GM19239 (cell line): ENCODE measurements around the gene NOP58.
A peak's percentile ranks its signal among the peaks of the same experiment; 100 is the strongest.
"Not testable (repeated sequence)": the region's sequence is repeated elsewhere in the genome, so short reads cannot be mapped to it uniquely, and the experiment has no call there.

Source experiments
- DNase-seq: peaks from one replicate; pipeline ENCODE4 v3.0.0; 2011; ENCODE audit warnings: low spot score; ENCODE audit not compliant: insufficient read length
- FAIRE-seq: peaks from 2 replicates; lab custom pipeline; 2011; peaks lifted over from hg19 to GRCh38; lab: Jason Lieb, UNC

Gene NOP58, protein sequence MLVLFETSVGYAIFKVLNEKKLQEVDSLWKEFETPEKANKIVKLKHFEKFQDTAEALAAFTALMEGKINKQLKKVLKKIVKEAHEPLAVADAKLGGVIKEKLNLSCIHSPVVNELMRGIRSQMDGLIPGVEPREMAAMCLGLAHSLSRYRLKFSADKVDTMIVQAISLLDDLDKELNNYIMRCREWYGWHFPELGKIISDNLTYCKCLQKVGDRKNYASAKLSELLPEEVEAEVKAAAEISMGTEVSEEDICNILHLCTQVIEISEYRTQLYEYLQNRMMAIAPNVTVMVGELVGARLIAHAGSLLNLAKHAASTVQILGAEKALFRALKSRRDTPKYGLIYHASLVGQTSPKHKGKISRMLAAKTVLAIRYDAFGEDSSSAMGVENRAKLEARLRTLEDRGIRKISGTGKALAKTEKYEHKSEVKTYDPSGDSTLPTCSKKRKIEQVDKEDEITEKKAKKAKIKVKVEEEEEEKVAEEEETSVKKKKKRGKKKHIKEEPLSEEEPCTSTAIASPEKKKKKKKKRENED

DNA sequence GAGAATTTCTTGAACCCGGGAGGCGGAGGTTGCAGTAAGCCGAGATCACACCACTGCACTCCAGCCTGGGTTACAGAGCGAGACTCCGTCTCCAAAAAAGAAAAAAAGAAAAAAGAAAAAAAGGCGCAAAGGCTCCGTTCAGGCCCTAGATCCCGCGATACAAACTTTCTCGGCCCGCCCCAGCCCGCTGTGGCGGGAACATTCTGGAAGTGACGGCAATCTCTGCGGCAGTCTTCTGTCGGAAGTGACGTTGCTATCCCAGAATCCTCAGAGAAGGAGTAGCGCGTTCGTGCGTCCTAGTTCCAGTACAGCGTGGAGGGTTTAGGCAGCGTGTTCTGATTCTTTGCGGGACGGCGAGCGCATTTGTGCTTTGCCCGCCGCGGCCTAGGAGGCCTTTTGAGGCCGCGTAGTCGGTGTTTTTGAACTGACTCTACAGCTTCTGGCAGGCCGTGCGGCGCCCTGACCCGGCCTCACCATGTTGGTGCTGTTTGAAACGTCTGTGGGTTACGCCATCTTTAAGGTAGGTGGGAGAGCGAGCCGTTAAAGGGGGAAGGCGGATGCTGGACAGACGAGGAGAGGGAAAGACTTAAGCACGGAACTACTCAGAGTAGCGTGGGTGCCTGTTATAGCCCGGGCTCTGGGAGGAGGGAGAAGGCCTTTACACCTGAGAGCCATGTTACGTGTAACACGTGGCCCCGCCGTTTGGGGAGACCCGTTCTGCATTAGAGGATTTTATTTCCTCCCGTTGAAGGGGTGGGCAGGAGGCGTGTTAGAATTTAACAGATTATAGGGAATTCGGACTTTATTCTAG, at the start of gene NOP58:
NOP58 (plus strand) TSS at position 297 of the 811 bp plus-strand sequence; CDS start at position 476, 179 bp downstream.
- peak; percentile 99 for FAIRE-seq
- peak; percentile 69 for DNase-seq

DNA sequence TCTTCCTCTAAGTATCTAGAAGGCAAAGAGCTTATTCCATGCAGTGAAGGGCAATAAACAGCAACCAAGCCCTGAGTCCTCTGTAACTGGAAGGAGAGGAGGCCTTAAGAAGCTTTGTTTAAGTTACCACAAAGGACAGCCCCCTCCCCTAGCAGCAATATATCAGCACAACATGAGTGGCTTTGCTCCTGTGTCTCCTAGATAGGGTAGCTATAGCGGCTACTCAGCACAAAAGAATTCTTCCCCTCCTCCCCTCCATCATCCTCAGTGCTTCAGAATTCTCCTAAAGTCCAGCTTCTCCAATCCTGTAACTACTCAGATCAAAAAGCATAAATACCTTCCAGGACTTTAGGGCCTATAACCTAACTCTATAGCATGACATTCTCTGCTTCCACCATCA, 43.7 kb upstream of the NOP58 start:
- DNase-seq: no peak
- FAIRE-seq: no peak

DNA sequence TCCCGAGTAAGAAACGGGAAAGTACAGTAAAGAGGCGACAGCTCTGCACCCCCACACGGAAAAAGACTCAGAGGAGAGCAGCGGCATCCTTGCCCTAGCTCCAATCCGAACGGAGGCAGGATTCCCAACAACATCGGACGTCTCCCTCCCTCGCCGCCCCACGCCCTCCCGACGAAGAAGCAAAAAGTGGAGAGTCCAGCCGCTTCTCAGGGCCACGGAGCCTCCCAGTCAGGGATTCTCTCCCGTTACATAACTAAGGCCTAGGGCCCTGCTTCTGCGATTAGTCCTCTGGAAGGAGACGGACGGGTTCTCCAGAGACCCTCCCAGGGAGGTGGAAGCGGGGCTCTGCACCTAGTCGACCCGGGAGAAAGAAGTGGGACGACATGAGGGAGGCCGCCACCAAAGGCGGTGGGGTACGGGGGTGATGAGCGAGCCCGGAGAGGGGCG, 27.8 kb upstream of the NOP58 start:
- no peak for DNase-seq
- FAIRE-seq: no peak

DNA sequence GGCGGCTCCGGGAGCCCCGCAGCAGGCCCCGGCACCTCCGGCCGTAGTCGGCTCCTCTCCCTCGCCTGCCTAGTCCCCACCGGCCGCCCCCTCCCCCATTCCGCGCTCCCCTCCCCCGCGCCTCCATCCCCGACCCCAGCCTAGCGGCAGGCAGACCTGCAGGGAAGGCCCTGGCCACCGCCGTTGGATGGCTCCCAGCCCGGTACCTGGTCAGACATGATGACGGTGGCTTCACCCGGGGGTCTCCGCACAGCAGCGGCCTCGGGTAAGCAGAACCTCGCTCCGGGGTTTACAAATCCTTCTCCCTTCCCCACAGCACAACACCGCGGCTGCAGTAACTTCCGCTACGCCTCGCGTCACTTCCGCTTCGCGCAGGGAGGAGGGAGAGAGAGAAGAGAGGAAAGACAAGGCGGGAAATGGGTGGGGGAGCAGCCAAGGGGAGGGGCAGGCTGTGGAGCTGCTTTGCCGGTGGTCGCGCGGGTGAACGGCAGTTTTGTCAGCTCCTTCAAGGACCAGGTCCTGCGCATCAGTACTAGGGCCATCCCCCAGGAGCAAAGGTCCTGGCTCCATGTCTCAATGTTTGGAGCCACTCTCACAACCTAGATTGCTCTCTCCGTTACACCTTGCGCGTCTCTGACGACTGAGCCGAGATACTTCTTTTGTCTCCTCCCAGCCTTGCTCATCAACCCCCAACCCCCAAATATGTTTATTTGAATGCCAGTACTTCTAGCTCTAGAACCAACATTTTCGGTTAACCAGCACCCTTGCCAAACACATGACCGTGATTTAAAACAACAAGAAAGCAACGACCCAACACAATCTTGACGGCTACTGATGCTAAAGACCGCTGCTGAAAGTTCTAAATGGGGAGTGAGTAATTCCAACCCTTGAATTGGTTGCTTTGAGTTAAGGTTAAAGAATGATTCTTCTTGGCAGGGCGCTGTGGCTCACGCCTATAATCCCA, 27.0 kb upstream of the NOP58 start, which contains the start of gene SUMO1:
SUMO1 (minus strand) TSS at position 364 of the 964 bp plus-strand sequence; CDS start at position 218, 146 bp downstream.
- FAIRE-seq: peak; percentile 92
- peak; percentile 83 for DNase-seq

DNA sequence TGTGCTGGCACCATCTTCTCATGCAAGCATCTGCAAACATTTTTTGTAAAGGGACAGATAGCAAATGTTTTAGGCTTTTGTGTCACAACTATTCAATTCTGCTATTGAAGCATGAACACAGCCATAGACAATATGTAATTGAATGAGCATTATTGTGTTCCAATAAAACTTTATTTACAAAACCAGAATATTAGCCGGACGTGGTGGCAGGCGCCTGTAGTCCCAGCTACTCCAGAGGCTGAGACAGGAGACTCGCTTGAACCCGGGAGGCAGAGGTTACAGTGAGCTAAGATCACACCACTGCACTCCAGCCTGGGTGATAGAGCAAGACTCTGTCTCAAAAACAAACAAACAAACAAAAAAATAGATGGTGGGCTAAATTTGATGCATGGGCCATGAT, 17.9 kb upstream of the NOP58 start:
- not testable (repeated sequence) for FAIRE-seq

DNA sequence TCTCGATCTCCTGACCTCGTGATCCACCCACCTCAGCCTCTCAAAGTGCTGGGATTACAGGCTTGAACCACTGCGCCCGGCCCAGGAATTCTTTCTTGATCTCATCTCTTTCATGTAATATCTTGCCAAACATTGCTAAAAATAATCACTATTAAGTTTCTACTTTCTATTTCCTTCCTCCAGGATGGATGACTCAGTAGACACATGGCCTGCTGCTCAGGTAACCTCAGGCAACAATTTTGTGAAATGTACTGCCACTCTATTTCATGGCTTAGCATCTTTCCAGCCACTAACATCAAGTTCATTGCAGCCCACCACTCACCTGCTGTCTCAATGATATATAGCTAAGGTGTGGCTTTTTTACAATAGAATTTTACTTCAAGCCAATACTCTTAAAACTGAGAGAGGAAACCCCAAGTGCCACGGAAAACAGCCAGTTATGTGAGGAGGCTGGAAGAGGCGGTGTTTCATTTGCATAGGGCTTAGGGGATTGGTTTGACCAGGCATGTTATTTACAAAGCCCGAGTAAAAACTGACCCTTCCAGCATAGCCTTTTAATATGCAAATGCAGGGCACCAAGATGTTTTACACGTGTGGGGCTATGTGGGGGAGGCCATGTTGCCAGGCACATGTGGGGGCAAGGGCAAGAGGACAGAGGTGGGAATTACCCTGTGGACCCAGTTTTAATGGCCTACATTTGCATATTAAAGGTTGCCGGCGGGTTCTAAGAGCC, 15.9 kb upstream of the NOP58 start:
- DNase-seq (no peak), FAIRE-seq (no peak)

More for the DNA sequence above, 17.9 kb upstream of the NOP58 start:
- DNase-seq: not testable (repeated sequence)

DNA sequence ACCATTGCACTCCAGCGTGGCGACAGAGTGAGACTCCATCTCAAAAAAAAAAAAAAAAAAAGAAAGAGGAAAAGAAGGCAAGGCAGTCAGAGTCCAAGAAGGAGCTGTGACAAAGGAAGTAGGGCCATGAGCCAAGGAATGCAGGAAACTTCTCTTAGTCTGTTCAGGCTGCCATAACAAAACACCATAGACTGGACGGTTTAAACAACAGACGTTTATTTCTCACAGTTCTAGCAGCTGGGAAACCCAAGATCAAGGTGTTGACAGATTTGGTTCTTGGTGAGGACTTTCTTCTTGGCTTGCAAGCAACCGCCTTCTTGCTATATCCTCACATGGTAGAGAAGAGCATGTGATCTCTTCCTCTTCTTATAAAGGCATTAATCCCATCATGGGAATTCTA, 14.1 kb upstream of the NOP58 start:
- DNase-seq (no peak), FAIRE-seq (no peak)

DNA sequence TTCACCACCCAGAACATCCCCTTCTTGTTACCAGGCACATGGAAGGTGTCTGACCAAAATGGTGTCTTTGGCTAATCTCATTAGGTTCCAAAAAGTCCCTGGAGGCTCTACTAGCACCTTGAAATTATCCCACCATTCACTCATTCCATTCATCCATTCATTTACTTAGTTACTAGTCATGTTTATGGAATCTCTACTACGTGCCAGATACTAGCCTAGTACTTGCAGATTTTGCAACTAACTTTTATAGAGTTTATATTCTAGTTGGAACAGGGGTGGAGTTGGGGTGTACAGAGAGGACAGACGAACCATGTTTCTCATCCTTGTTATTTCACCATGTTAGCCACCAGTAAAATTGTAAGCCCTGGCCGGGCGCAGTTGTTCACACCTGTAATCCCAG, 4.0 kb upstream of the NOP58 start:
- DNase-seq (no peak), FAIRE-seq (no peak)

DNA sequence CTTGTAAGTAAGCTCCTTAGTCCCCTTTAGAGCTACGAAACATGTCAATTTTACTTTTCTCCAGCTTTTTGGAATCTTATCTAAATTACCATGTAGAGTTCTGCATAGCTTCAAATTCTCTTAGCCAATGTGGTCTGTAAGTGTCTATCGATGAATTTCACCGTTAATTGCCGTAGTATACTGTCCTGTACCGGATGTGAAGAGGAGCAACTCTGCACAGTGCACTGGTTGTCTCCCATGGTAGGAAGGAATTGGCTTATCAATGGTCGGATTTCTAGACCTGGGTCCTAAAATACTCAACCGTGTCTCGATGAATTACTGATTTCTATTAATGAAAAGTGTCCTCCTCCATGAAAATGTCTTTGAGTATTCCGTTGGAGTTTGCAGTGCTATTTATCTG, 1.9 kb downstream of the NOP58 start:
- peak; percentile 75 for FAIRE-seq
- DNase-seq: no peak

DNA sequence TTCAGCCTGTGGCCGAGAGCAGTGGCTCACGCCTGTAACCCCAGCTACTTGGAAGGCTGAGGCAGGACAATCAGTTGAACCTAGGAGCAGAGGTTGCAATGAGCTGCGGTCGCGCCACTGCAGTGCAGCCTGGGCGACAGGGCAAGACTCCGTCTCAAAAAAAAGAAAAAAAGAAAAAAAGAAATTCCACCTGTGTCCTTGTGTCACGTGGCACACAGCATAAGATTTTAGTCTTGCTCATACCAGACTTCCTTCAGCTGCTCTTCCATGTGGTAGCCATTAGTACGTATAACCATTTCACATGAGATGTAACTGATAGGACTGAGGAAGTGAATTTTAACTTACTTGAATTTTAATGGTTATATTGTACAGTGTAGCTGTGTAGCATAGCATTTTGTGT, 4.0 kb downstream of the NOP58 start:
- DNase-seq: no peak
- FAIRE-seq: peak; percentile 64

DNA sequence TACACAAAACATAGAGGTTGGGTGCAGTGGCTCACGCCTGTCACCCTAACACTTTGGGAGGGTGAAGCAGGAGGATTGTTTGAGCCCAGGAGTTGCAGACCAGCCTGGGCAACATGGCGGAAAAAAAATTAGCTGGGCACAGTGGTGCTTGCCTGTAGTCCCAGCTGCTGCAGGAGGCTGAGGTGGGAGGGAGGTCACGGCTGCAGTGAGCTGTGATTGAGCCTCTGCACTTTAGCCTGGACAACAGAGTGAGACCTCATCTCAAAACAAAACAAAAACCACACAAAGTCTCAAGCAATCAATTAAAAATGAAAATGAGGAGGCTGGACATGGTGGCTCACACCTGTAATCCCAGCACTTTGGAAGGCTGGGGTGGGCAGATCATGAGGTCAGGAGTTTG, 4.9 kb downstream of the NOP58 start:
- no peak for DNase-seq
- no peak for FAIRE-seq

DNA sequence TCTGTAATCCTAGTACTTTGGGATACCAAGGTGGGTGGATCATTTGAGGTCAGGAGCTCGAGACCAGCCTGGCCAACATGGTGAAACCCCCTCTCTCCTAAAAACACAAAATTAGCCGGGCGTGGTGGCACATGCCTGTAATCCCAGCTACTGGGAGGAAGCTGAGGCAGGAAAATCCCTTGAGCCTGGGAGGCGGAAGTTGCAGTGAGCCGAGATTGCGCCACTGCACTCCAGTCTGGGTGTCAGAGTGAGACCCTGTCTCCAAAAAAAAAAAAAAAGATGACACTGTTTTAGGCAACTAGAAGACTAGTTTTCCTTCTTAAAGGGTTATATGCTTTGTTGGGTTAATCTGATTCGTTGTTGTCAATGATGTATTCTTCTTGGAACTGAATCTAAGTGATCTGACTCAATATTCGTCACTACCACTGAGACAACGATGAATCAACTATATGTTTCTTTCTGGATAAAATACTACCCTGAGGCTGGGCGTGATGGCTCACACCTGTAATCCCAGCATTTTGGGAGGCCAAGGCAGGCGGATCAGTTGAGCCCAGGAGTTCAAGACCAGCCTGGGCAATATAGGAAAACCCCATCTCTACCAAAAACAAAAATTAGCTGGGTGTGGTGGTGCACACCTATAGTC, 10.6 kb downstream of the NOP58 start:
- not testable (repeated sequence) for FAIRE-seq, DNase-seq

DNA sequence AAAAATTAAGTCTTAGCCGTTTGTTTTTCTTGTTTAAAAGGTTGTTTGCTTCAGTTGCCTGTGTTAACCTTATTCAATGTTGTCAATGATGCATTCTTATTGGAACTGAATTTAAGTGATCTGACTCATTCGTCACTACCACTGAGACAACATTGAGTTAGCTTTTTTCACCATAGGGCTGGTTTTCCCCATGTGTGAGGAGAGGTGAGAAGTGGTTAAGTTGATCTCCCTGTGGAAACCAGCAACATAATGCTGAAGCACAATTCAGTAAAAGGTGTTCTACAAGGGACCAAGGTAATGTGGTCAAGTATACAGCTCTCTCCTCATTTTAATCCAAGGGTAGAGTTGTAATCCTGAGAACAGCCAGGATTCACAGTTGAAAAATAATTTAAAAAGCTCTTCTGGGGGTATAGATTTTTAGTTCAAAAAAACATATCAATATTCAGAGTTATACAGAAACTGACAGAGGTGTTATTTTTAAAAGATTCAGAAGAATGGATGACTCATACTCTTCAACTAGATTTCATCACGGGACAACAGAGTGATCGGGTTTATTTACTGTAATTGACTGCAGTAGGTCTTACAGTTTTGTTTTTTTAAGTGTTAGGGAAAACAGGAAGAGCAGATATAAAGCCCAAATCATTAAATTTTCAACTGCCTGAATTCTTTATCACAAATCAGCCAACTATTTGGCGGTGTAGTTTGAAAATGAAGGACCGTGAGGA, 12.6 kb downstream of the NOP58 start:
- DNase-seq (no peak), FAIRE-seq (peak; percentile 61)

DNA sequence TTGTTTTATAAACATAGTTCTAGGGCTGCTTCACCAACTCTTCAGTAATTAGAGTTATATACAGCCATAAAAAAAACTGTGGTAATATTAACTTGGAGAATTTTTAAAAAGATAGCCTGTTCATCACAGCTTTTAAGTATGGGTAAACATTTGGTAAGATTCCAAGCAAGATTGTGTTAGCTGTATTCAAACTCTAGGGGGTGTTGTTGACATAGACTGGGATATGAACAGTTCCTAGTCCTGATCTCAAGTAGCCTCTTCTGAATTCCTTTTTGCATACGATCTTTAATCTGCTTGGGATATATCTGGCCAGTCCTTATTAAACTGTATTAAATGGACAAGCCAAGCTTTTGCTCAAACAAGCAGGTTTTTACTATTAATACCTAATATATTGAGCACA, 13.4 kb downstream of the NOP58 start:
- FAIRE-seq: peak; percentile 52
- no peak for DNase-seq

DNA sequence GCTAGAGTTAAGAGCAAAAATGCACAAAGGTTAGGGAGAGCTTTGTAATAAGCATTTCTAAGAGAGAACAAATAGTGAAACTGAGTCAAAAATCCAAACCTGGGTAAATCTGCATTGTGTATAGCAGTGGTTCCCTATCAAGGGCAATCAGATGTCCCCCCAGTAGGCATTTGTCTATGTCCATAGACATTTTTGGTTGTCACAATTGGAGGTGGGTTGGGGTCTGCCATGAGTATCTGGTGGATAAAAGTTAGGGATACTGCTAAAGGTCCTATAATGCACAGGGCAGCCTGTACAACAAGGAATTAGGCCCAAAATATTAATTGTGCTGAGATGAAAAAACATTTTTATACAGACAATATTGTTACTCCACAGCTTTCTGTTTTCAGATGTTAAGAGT, 21.0 kb downstream of the NOP58 start:
- no peak for FAIRE-seq
- DNase-seq: no peak

DNA sequence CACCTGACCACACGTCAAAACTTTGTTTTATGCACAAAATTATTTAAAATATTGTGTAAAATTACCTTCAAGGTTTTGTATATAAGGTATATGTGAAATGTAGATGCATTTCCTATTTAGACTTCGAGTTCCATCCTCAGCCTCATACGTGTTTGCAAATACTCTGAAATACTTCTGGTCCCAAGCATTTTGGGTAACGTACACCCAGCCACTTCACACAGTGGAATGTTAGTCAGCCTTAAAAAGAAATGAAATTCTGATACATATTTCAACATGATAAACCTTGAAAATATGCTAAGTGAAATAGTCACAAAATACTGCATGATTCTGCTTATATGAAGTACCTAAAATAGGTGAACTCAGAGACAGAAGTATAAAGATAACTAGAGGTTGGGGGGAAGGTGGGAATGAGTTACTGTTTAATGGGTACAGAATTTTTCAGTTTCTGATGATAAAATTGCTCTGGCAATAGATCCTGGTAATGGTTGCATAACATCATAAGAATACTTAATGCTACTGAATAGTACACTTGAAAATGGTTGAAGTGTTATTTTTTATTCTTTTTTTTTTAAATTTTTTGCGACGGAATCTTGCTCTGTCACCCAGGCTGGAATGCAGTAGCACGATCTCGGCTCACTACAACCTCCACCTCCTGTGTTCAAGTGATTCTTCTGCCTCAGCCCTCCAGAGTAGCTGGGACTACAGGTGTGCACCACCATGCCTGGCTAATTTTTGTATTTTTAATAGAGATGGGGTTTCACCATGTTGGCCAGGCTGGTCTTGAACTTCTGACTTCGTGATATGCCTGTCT, 24.0 kb downstream of the NOP58 start:
- DNase-seq: no peak
- FAIRE-seq: no peak

DNA sequence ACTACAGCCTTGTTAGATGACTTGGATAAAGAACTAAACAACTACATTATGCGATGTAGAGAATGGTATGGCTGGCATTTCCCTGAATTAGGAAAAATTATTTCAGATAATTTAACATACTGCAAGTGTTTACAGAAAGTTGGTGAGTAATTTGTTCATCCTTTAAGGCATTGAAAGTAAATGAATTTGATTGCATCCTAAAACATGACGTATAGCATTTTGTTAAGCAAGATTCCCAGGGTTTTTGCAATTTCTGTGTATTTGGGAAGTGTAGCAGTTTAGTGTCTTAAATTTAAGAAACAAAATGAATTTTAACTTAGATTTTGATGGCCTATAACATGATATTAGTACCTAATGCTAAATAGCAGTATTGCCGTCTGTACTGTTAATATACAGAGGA, 24.8 kb downstream of the NOP58 start:
- no peak for FAIRE-seq
- no peak for DNase-seq
